ENCODE data around the gene LRRC63. TPM values are rescaled to one million over a fixed set of nuclear protein-coding genes. Genes with fewer than 3 reads are reported as not detected.

Gene LRRC63
- polyA plus RNA-seq, 1 of the 3 experiments (the other 2 are of a cell fraction): 0.03 TPM

GRCh38 chr13:46173656-46174055 is 38.1 kb upstream of the LRRC63 start:
- POLR2A ChIA-PET: no interaction called here
- H3K4me1 ChIP-seq (ENCODE audit: control insufficient read depth in 1 of 2, insufficient read depth in 2 of 2, low read depth in 1 of 2, low read length in 1 of 2): peaks cover 0 to 5% of the 10 kb centered on the region in 2 experiments; a peak in 1 of 4 replicates
- H3F3A ChIP-seq (replicated peaks; ENCODE audit: insufficient read depth): no peaks in the 10 kb centered on the region
- TF ChIP-seq YY1 (IDR thresholded peaks at IDR 0.05; ENCODE audit: low read depth) (no peak), POLR2AphosphoS5 (IDR thresholded peaks at IDR 0.05; ENCODE audit: low read depth, low read length) (no peak), SIN3A (IDR thresholded peaks at IDR 0.05; ENCODE audit: borderline replicate concordance, low read depth, low read length) (no peak), RFX5 (IDR thresholded peaks at IDR 0.05; ENCODE audit: low read length) (no peak), CHD2 (IDR thresholded peaks at IDR 0.05; ENCODE audit: low read length, partially characterized antibody) (no peak), FOXM1 (IDR thresholded peaks at IDR 0.05; ENCODE audit: low read depth) (no peak), PBX3 (IDR thresholded peaks at IDR 0.05) (no peak), IRF3 (IDR thresholded peaks at IDR 0.05; ENCODE audit: low read depth, low read length) (no peak), NFIC (IDR thresholded peaks at IDR 0.05; ENCODE audit: borderline replicate concordance) (no peak)
- H2AFZ ChIP-seq (ENCODE audit: low read depth): no peak overlapping the region
- H3K36me3 ChIP-seq (replicated peaks in 1 of 2; ENCODE audit: control insufficient read depth in 1 of 2, insufficient read depth in 2 of 2, low read length in 1 of 2): no peaks in the 10 kb centered on the region
- no peak overlapping the region for H3K4me2 ChIP-seq
- H3K4me3 ChIP-seq (ENCODE audit: low read depth in 2 of 2, low read length in 1 of 2): no peak overlapping the region
- 72% methylated on average over 2 of the region's 2 CpGs for WGBS (ENCODE audit: low lambda C conversion rate)
- H3K27me3 ChIP-seq (ENCODE audit: insufficient read depth): no peaks in the 10 kb centered on the region
- H3K27ac ChIP-seq (ENCODE audit: low read depth in 2 of 2, low read length in 1 of 2): no peak overlapping the region
- CTCF ChIA-PET: interaction anchor here (0.5 to 4.8 kb wide), 3 partner anchors 14 to 47 kb away, joined by 3 to 29 read pairs (median 4); no protein-coding TSS in a partner anchor
- no peaks in the 10 kb centered on the region for H3K9me2 ChIP-seq
- DNase-seq: no peak
- no peaks in the 10 kb centered on the region for H4K20me1 ChIP-seq (ENCODE audit: insufficient read depth)
- H3K79me2 ChIP-seq (ENCODE audit: insufficient read depth): no peaks in the 10 kb centered on the region
- H3K9ac ChIP-seq: no peak overlapping the region
- H3K9me3 ChIP-seq: no peaks in the 10 kb centered on the region

GRCh38 chr13:46176756-46177155 is 35.0 kb upstream of the LRRC63 start:
- no peak overlapping the region for H3K4me2 ChIP-seq
- POLR2A ChIA-PET: no interaction called here
- no peaks in the 10 kb centered on the region; a peak in 1 of 4 replicates for H3K4me1 ChIP-seq (ENCODE audit: control insufficient read depth in 1 of 2, insufficient read depth in 2 of 2, low read depth in 1 of 2, low read length in 1 of 2)
- no peak overlapping the region for H3K9ac ChIP-seq
- H3F3A ChIP-seq (replicated peaks; ENCODE audit: insufficient read depth): no peaks in the 10 kb centered on the region
- 75% methylated on average over 3 of the region's 3 CpGs for WGBS (ENCODE audit: low lambda C conversion rate)
- 0 out of 2 replicates have a peak, but pooled peaks cover 3% of the 10 kb centered on the region for H3K9me3 ChIP-seq
- no peak overlapping the region for H3K4me3 ChIP-seq (ENCODE audit: low read depth in 2 of 2, low read length in 1 of 2)
- no peak overlapping the region for H2AFZ ChIP-seq (ENCODE audit: low read depth)
- no peaks in the 10 kb centered on the region for H3K79me2 ChIP-seq (ENCODE audit: insufficient read depth)
- no peaks in the 10 kb centered on the region for H3K9me2 ChIP-seq
- no peak overlapping the region for H3K27ac ChIP-seq (ENCODE audit: low read depth in 2 of 2, low read length in 1 of 2)
- no peaks in the 10 kb centered on the region for H4K20me1 ChIP-seq (ENCODE audit: insufficient read depth)
- CTCF ChIA-PET: interaction anchor here (0.6 to 1.5 kb wide), 3 partner anchors 16 to 155 kb away, joined by 3 to 7 read pairs (median 3); no protein-coding TSS in a partner anchor
- no peak for DNase-seq
- H3K36me3 ChIP-seq (replicated peaks in 1 of 2; ENCODE audit: control insufficient read depth in 1 of 2, insufficient read depth in 2 of 2, low read length in 1 of 2): no peaks in the 10 kb centered on the region
- no peaks in the 10 kb centered on the region for H3K27me3 ChIP-seq (ENCODE audit: insufficient read depth)
- TF ChIP-seq TEAD4 (IDR thresholded peaks at IDR 0.05; ENCODE audit: borderline replicate concordance, insufficient read depth) (no peak), FOSL2 (IDR thresholded peaks at IDR 0.05; ENCODE audit: borderline replicate concordance, low read depth) (no peak), GABPA (IDR thresholded peaks at IDR 0.05; ENCODE audit: low read depth) (no peak), USF2 (IDR thresholded peaks at IDR 0.05; ENCODE audit: borderline replicate concordance, low read depth, low read length) (no peak), YY1 (IDR thresholded peaks at IDR 0.05; ENCODE audit: low read depth) (no peak), ZBTB33 (IDR thresholded peaks at IDR 0.05; ENCODE audit: borderline replicate concordance, low read depth) (no peak), ELF1 (IDR thresholded peaks at IDR 0.05) (no peak), MAX (IDR thresholded peaks at IDR 0.05; ENCODE audit: low read depth) (no peak), SMC3 (IDR thresholded peaks at IDR 0.05; ENCODE audit: low read depth, low read length) (no peak), EZH2phosphoT487 (IDR thresholded peaks at IDR 0.05; ENCODE audit: borderline replicate concordance, low read depth) (no peak), RFX5 (IDR thresholded peaks at IDR 0.05; ENCODE audit: low read length) (no peak), FOXM1 (IDR thresholded peaks at IDR 0.05; ENCODE audit: low read depth) (no peak), EP300 (IDR thresholded peaks at IDR 0.05; ENCODE audit: borderline replicate concordance in 1 of 2, low read depth in 1 of 2, low read length in 1 of 2) (no peak), TCF12 (IDR thresholded peaks at IDR 0.05) (no peak), RCOR1 (IDR thresholded peaks at IDR 0.05; ENCODE audit: low read length) (no peak), IRF3 (IDR thresholded peaks at IDR 0.05; ENCODE audit: low read depth, low read length) (no peak), TAF1 (IDR thresholded peaks at IDR 0.05; ENCODE audit: borderline replicate concordance, low read depth, low read length) (no peak)
